ENCODE results near the gene WFS1.

DNA sequence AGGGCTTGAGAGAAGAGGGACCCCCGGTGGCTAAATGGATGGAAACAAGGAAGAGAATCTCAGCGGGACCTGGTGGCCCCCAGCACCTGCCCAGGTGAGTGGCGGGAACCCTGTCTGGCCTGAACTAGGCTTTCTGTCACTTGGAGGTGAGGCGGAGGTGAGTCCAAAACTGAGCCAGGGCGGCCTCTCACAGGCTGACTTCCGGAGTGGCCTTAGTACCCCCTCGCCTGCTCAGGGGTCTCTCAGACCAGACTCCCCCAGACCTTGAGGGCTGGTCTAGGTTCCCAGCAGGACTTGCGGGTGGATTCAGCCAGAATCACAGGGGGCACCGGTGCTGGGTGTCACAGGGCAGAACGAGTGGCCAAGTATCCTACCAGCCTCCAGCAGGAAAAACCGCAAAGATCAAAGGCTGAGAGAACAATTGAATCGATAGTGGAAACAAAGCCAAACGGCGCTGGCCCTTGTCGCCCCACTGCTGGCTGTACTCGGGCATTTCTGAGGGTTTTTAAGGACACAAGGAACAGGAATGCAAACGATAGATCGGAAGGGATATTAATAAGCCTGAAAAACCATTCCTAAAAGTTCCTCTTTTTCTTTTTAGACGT lies 67.8 kb downstream of the WFS1 start:
- TF ChIP-seq POLR2A (IDR thresholded peaks at IDR 0.05) (no peak), EP300 (IDR thresholded peaks at IDR 0.05) (no peak), POLR2AphosphoS5 (IDR thresholded peaks at IDR 0.05) (no peak)
- TF ChIP-seq, protein P1, sequence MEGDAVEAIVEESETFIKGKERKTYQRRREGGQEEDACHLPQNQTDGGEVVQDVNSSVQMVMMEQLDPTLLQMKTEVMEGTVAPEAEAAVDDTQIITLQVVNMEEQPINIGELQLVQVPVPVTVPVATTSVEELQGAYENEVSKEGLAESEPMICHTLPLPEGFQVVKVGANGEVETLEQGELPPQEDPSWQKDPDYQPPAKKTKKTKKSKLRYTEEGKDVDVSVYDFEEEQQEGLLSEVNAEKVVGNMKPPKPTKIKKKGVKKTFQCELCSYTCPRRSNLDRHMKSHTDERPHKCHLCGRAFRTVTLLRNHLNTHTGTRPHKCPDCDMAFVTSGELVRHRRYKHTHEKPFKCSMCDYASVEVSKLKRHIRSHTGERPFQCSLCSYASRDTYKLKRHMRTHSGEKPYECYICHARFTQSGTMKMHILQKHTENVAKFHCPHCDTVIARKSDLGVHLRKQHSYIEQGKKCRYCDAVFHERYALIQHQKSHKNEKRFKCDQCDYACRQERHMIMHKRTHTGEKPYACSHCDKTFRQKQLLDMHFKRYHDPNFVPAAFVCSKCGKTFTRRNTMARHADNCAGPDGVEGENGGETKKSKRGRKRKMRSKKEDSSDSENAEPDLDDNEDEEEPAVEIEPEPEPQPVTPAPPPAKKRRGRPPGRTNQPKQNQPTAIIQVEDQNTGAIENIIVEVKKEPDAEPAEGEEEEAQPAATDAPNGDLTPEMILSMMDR (IDR thresholded peaks at IDR 0.05) = no peak
